ENCODE data around the gene TYMS.

- TF ChIP-seq TAF1 (IDR thresholded peaks at IDR 0.05; ENCODE audit: borderline replicate concordance, insufficient read depth, low read length) (no peak), POLR2AphosphoS5 (IDR thresholded peaks at IDR 0.05; ENCODE audit: low read depth, low read length) (no peak), REST (IDR thresholded peaks at IDR 0.05; ENCODE audit: insufficient read depth in 1 of 2, low read depth in 2 of 2, low read length in 2 of 2) (no peak), SIN3A (IDR thresholded peaks at IDR 0.05; ENCODE audit: borderline replicate concordance, insufficient read depth, low read length) (no peak)
Observed at GRCh38 chr18:688323-688722, 30.9 kb downstream of the TYMS start.
